ENCODE measurements around the gene ALKBH4.
A peak's percentile ranks its signal among the peaks of the same experiment; 100 is the strongest.
"Not testable (repeated sequence)": the region's sequence is repeated elsewhere in the genome, so short reads cannot be mapped to it uniquely, and the experiment has no call there.

The ALKBH4 gene

GRCh38 chr7:102474736-102475435 lies 10.2 kb upstream of the ALKBH4 start:
- DNase-seq, result not testable (repeated sequence)

- not testable (repeated sequence) for DNase-seq
Observed at GRCh38 chr7:102474116-102474515, 9.5 kb upstream of the ALKBH4 start.

GRCh38 chr7:102473271-102473991 lies 8.8 kb upstream of the ALKBH4 start:
- peak; percentile 15 for DNase-seq

GRCh38 chr7:102472126-102473041 lies 7.7 kb upstream of the ALKBH4 start:
- DNase-seq, result no peak

- no peak for DNase-seq
Observed at GRCh38 chr7:102471791-102472125, 7.1 kb upstream of the ALKBH4 start.

- no peak for DNase-seq
Observed at GRCh38 chr7:102469972-102470825, 5.5 kb upstream of the ALKBH4 start.

- no peak for DNase-seq
Observed at GRCh38 chr7:102469351-102469971, 4.8 kb upstream of the ALKBH4 start.

- DNase-seq, result no peak
Observed at GRCh38 chr7:102468478-102469350, 4.1 kb upstream of the ALKBH4 start.

GRCh38 chr7:102467581-102468477 lies 3.2 kb upstream of the ALKBH4 start:
- DNase-seq, result no peak

- no peak for DNase-seq
Observed at GRCh38 chr7:102466097-102466496, 1.4 kb upstream of the ALKBH4 start.

- no peak for DNase-seq
Observed at GRCh38 chr7:102463841-102464576, 654 bp downstream of the ALKBH4 start.

- DNase-seq, result no peak
Observed at GRCh38 chr7:102460467-102460866, 4.2 kb downstream of the ALKBH4 start.

GRCh38 chr7:102459221-102459844 lies 5.3 kb downstream of the ALKBH4 start:
- no peak for DNase-seq

- no peak for DNase-seq
Observed at GRCh38 chr7:102457352-102457924, 7.2 kb downstream of the ALKBH4 start.

- DNase-seq, result no peak
Observed at GRCh38 chr7:102456327-102456726, 8.3 kb downstream of the ALKBH4 start.

- no peak for DNase-seq
Observed at GRCh38 chr7:102455596-102455995, 9.1 kb downstream of the ALKBH4 start.

- DNase-seq, result not testable (repeated sequence)
Observed at GRCh38 chr7:102454932-102455331, 9.7 kb downstream of the ALKBH4 start.

- no peak for DNase-seq
Observed at GRCh38 chr7:102454468-102454867, 10.2 kb downstream of the ALKBH4 start.

Measured in right hindlimb (tissue), 1 donor.